DMS114 treated with DMSO at 0.1 percent for 48 hours (cell line): Measurements from ENCODE around the gene RFLNA.

Source experiments
- DNase-seq: peaks from one replicate; lab custom pipeline; 2025; ENCODE audit not compliant: unreplicated experiment; lab: John Stamatoyannopoulos, UW

The RFLNA gene

DNA sequence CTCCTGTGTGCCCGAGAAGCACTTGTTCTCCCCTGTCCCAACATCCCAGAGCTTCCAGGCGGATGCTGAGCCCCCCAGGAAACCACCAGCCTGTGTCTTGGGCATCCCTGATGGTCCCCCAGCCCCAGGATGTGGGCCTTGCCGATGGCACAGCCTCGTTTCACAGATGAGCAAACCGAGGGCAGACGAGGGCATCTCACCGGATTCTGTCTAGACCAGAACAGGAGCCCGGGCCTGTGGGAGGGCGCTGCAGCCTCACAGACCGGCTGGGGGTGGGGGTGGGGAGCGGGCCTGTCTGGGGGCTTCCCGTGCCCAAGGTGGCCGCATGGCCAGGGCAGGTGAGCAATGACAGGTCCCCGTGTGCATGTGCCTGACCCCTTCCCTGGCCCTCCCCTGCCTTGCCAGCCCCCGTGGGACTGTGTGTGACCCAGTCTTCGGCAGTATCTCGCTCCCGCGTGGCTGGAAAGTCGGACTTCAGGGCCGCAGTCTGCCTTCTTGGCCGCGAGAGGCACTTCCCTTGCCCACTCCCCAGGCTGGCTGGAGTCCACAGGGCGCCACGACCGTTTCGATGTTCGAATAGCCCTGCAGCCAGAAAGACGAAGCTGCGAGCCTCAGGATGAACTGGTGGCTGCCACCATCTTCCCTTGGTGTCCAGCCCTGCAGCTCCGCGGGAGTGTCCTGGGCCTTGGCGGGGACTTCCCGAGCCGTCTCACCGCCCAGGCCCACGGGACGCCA, 8.9 kb downstream of the RFLNA start:
- no peak for DNase-seq

DNA sequence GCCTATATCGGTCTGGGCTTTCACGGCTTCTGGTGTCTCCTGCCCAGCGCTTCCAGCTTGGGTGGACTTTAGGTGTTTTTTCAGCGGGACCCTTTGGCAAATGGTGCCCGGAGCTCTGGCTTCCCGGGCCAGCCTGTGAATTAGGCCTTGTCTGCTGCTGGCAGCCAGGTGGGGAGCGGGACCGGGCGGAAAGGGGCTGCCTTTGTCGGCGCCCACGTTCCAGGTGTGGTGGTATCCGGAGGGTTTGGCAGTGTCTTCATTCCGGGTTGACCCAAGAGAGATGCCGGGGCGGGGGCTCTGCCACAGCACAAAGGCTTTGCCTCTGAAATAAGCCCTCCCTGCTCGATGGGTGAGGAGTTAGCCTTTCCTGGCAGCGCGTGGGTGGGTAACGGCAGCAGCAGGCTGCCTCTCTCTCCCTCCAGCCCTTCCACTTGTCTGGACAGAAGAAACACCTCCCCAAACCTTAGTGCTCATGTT, 9.5 kb downstream of the RFLNA start:
- DNase-seq = no peak

DNA sequence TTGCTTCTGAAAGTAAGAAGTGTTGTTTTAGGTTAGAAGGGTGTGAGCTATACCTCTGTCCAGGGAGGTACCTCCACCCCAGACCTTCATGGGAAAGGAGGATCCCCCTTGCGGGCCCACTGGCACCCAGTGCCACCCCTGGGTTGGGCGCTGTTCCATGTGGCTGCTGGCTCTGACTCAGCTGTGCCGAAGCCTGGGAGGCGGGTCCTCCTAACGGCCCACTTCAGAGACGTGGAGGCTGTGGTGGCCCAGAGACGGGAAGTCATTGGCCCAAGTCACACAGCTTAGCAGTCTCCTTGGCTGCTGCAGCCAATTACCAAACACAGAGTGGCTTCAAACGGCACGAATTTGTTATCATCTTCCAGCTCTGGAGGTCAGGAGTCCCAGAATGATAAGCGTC, 10.2 kb downstream of the RFLNA start:
- no peak for DNase-seq

DNA sequence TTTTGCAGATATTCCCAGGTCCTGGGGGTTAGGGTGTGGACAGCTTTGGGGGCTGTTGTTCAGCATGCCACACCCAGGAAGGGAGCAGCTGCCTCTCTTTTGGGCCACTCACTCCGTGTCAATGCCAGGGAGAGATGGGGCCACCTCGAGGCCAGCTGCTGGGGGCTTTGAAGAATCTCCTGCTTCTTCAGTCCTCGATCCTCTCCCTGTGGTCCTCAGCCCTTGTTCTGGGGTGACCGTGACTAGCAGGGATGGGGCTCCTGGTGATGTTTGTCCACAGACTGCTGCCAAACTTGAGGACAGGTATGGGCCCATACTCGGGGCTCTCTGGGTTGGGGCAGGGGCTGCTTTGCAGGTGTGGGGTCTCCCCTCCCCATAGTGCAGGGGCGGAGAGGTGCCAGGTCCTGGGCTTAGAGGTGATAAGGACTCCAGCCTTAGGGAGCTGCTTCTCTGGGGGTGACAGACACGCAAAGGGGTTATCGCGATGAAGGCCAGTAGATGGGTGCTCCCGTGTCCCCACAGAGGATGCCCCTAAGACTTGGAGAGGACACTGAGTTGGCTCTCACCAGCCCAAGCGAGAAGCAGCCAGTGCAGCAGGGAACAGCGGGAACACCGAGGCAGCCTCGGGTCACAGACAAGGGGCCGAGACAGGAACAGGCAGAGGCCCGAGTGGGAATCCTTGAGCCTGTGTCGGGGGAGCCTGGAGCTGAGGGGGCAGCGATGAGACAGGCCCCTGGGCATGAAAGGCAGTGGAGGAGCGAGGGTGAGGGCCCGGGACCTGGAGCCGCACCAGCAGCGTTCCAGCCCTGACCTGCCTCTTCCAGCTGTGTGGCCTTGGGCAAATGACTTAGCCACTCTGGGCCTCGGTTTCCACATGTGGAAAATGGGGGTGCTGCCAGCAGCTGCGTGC, 11.1 kb downstream of the RFLNA start:
- DNase-seq = no peak

DNA sequence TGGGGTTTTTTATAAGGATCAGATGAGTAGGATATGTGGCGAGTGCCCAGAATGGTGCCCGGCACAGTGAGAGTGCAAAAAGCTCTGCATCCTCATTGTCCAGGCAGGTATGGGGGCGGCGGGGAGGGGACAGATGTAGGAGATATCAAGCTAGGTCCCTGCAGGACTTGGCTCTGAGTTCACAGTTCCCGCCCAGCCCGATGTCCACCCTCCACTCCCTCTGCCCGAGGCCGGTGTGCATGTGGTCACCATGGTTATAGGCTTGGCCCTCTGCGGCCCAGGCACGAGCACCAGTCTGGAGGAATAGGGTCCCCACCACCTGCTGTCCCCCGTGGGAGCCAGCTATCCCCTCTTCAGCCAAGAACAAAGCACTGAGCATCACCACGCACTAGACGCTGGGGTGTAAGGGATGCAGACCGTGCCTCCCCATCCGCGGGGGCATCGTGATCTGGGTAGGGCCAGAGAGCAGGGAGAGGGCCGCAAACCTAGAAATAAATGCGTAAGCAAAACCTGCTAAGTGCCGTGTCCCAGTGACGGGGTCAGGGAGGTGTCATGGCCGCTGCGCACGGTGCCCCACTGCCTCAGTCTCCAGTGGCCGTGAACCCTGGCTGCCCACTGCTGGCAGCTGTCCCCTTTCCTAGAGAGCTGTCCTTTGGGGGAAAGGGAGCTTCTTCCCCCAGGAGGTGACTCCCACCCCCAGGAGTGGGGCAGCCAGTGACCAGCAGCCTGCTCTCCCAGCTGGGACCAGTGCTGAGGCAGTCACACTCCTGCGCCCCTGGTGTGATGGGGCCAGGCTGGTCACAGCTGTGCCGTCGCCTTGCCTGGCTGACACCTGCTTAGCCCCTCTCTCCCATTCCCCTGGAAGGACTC, 12.0 kb downstream of the RFLNA start:
- DNase-seq = no peak

DNA sequence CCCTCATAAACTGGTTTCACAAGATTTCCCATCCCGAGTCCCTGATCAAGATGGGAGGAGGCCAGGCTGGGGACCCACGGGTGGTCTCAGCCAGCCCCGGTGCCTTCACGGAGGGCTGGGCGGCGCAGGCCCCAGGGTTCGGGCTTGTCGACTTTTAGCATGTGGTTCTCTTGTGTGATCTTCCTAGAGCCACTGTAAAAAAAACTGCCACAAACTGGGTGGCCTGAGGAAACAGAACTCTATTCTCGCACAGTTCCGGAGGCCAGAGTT, 12.6 kb downstream of the RFLNA start:
- no peak for DNase-seq

DNA sequence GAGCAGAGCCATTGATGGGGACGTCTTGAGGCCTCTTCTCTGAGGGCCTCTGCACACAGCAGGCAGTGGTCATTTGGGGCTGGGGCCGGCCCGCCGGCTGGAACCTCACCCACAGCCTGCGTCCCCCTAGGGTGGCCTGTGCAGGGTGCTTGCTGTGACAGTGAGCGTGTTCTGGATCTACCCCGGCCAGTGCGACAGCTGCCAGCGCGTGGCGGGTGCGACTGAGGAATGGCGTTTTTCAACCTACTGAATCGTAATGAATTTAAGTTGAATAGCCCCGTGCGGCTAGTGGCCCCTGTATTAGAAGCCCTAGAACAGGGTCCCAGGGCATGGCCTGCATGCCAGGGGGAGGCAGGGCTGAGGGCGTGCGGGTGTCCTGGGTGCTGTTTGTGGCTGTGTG, 13.8 kb downstream of the RFLNA start:
- no peak for DNase-seq

DNA sequence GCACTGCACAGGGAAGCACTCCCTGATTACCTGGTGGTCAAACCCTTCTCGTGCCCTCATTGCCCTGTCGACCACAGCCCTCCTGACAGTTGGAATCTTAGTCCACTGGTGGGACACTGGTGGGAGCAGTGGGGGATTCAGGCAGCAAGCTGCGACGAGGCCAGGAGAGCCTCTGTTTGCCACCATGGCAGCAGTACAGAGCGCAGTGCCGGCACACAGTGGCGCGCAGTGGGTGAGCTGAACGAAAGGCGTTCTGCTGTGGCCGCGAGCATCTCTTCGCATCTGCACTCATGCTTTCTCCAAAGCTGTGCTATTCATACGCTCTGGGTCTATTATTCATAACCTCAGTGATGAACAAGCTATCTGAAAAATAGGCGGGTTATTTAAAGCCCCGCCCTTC, 14.3 kb downstream of the RFLNA start:
- DNase-seq = no peak

DNA sequence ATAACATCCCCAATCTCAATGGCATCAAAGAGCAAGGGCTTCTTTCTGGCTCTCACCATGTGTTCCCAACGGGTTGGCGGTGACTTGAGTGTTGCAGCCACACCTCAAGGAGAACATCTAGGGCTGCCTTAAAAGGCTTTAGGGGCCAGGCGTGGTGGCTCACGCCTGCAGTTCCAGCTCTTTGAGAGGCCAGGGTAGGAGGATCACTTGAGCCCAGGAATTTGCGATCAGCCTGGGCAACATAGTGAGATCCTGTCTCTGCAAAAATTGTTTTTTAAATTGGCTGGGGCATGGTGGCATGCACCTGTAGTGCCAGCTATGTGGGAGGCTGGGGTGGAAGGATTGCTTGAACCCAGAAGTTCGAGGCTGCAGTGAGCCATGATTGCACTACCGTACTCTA, 14.9 kb downstream of the RFLNA start:
- DNase-seq = no peak

DNA sequence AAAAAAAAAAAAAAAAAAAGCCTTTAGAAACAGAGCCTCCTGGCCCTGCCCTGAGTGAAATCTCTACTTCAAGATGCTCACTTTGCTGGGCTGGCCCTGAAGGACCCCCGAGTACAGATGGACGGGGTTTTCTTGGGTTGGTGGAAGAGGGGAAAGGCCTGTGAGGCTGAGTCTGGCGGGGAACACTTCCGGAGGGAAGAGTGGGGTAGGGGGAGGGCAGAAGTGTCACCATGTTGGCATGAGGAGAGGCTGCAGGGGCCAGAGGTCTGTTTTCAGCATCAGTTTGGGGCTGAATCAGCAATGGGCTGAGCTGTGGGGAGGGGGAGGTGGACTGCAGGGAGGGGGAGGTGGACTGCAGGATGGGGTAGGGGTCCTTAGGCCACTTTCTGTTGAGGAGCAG, 15.3 kb downstream of the RFLNA start:
- no peak for DNase-seq

DNA sequence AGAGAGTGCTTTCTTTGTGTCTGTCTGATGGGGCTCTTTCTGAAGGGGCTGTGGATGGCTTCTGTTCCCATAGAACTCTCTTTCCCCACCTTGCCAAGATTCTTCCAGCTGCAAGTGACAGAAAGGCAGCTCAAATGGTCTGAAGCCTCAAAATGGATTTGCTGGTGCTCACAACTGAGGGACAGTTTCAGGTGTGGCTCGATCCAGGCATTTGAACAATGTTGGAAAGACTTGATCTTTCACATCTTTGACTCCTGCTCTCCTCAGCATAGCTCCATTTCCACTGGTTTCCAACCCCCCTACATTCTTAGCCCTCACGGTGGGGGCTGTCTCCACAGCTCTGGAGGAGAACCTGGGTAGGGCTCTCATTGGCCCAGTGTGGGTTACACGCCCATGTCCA, 15.9 kb downstream of the RFLNA start:
- no peak for DNase-seq

DNA sequence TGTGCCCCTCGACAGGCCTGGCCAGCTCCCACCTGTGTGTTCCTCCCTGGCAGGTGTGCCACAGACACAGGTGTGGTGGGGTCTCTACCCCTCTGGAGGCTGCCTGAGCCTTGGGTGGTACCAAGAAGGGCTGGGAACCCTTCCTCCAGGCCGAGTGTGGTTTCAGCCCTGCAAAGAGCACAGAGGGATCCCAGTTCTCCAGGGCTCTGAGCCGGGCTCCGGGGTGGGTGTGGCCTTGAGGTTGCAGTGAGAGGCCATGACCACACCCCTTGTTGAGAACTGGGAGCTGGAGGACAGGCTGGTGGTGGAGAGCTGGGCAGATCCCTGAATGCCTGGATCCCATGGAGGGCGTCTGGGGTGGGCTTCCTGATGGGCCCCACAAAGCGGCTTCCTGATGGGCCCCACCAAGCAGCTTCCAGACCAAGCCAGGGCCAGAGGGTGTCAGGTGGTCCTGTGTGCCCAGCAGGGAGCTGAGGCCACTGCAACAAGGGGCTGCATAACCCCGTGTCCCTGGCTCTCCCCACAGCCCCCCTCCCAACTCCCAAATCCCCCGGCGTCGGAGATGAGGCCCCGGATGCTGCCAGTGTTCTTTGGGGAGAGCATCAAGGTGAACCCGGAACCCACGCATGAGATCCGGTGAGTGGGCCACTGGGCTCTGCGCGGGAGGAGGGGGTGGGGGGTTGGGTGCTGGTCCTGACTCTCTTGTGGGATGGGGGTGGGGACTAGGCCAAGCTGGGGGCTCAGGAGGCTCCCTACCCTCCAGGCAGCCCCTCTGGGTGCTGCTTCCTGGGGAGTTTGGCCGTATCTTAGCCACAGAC, 16.6 kb downstream of the RFLNA start:
- DNase-seq = no peak

DNA sequence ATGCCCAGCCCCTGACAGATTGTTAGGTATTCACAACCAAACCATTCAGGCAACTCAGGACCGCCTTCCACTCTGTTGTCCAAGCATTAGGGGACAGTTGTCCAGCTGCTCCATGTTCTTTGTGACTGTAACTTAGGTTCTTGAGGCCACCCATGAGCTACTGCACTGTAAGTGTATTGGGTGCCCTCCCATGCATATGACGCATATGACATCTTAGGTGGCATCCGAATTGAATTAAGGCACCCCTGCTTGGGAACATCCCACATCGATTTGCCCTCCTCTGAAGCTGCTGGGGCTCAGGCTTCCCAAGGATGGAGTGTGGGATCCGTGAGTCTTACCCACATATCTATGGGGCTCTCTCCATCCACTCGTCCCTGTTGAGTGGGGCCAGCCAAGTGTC, 17.7 kb downstream of the RFLNA start:
- DNase-seq = no peak

DNA sequence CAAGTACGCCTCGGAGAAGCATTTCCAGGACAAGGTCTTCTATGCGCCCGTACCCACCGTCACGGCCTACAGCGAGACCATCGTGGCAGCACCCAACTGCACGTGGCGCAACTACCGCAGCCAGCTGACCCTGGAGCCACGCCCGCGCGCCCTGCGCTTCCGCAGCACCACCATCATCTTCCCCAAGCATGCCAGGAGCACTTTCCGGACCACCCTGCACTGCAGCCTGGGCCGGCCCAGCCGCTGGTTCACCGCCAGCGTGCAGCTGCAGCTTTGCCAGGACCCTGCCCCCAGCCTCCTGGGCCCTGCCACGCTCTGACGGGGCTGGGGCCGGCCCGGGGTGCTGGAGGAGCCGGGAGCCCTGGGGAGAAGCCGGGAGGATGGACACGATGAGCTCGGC, 19.3 kb downstream of the RFLNA start:
- DNase-seq = no peak

DNA sequence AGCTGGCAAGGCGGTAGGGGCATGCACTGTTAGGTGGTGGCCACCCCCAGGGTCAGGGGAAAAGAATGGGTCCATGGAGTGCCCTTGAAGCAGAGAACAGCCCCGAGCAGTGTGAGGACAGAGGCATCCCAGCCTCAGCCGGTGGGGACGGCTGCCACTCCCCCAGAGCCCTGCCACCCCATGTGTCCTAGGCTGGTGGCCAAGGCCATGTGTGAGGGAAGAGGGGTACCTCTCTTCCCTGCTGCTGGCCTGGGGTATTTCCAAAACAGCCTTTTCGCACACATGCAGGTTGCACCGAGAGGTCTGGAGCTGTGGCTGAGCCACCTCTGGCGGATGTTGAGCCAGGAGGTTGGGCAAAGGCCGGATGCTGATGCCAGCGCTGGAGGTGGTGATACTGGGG, 19.9 kb downstream of the RFLNA start:
- DNase-seq = no peak

DNA sequence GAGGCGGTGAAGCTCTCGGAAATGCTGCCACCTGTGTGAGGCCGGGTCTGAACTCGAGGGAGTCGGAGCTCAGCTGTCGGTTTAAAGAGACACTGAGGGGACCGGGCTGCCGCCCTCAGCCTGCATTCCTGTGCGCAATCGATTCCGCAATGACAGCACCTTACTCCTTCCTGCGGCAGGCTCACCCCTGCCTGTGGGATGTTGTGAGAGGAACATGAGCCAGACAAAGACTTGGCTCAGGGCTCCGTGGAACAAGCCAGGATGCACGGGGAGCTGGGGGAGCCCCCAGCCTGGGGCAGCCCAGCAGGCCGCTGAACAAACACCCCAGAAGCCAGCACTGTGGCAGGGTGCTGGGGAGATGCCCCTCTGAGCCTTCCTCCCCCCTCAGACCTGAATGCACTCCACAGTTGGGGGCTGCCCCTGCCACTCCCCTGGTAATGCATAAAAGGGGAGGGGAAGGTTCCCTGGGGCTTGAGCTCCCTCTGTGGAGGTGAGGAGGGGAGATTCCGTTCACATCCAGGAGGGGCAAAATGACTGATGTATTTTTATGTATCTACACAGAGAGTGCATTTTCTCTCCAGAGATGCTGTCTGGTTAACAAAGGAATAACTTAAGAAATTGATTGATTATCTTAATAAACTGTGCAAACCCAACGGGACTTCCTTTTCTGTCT, 20.6 kb downstream of the RFLNA start:
- no peak for DNase-seq

DNA sequence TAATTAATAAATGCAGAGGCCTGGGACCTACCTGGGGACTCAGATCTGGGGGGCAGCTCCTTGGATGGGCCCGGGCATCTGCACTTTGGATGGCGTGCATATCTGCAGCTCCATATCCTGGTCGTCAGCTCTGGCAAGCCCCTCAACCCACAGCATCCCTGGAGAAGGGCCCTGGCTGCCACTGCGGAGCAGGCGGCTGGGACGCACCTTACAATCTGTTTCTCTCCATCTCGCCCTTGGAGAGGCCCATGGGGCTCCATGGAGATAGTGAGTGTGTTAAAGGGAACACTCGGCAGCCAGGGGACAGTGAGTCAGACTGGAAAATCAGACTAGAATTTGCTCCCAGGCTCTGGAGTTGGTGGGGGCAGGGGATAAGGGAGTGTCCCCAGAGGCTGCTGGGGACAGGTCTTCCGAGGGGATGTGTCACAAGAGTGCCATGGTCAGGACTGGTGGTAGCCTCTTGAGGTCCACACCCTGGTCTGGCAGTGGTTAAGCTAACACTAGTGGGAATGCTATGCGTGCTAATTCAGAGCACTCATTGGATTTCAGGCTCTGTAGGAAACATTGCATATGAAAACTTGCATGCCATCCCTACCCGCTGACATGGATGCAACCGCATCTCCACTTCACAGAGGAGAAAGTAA, 21.5 kb downstream of the RFLNA start:
- no peak for DNase-seq

DNA sequence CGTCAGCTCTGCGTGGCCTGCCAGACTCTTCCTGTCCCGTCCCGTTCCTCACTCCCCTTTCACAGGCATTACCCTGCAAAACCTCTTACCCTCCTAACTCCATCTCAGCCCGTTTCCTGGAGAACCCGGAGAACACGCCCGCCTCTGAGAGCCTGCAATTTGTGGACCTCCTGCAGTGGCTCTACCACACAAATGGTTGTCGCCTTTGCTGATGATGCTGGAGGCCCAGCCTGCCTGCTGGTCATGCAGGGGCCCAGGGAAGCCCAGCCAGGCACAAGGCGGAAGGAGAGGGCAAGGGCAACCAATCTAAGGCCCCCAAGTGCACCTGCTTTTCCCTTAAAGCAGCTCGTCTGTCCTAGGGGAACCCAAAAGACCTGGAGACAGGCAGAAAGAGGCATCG, 22.5 kb downstream of the RFLNA start:
- DNase-seq = no peak

DNA sequence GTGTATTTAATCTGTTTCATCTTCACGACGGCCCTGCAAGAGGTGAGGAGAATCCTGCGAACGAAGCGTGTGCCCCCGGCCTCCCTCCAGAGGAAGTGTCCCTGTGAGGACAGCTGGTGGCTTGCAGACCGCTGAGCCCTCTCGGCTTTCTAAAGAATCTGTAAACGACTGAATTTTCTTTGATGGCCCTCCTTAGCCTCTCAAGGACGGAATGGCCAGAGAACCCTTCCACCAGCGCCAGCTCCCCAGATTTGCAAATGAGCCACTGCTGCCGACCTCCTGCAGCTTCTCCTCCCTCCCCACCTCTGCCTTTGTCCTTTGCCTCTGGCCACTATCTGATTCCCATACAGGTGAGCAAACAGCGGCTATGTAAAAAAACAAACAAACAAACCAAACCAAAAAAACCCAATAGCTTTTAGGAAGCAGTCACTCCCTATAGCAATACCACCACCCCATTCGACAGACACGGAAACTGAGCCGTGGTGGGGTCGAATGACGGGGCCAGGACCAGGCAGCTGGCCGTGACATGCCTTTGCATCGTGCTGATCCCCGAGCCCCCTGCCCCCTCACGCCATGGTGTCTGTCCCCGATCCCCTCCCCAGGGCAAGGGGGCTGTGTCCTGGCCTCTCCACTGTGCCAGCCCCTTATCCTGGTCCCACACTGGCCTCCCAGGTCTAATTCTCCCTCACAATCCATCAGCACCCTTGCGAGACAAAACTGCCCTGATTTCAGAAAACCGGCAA, 23.6 kb downstream of the RFLNA start:
- no peak for DNase-seq
